GM19099 (cell line): ENCODE data around the gene ANK2.

Experiments
- POLR2A ChIP-seq: IDR thresholded peaks from 3 replicates; pipeline ENCODE4 v1.6.1; 2011; ENCODE audit warnings: low read depth; ENCODE audit not compliant: insufficient read length; ENCODE audit errors: extremely low read depth

ANK2 gene

DNA sequence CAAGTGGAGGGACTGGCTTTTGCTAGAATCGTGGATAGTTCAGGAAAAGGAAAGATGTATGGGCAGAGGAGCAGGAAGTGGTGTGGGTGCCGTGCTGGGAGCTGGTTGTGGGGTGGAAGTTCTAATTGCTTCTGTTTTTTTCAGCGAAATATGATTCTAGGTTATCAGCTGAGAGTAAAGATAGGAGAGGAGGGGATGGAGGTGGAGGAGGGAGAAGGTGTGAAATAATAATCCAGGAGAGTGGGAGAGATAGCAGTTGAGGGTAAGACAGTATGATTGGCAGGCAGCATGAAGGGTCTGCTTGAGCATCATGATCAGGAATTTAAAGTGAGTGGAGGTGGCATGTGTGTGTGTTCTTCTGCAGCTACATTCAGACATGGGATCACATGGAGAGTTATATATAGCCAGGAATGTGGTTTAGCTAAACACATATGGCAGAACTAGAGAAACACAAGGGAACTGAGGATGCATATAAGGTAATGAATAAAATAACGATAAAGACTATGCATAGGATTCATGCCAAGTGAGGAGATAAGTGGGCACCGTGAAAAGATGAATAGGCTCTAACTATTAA lies 133.7 kb downstream of the ANK2 start:
- TF ChIP-seq POLR2A, result no peak

DNA sequence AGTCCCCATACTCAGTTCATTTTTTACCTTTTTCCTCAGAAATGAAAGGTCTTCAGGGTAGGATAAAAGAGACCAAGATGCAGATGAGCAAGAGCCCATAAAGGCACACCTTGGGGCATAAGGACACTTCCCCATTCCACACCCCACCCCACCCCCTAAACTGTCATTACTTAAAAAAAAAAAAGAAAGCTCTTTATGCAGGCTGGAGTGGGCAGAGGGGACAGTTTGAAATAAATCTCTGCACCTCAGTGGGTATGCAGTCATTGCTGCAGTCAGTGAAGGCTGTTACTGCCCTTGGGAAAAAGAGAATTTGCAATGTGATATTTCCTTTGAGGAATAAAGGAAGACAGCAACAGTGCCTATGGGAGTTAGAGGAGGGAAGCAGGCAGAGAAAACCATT lies 137.5 kb downstream of the ANK2 start:
- TF ChIP-seq POLR2A, result no peak

DNA sequence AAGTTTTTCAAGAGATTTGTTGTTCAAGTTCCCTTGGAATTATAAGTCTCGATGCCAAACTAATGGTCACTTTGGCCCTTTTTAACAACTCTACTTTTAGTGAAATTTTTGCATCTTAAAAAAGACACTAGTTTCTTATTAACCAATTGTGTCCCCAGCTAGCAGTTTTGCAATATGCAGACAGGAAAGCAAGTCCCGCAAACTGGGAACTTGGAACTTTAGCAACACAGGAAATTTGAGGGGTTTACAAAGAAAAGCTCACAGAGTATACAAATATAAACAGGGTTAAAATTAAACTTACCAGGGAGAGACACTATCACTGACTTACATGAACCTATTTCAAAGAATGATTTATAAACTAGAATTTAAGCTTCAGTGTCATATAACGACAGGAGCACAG lies 137.9 kb downstream of the ANK2 start:
- no peak for TF ChIP-seq POLR2A

DNA sequence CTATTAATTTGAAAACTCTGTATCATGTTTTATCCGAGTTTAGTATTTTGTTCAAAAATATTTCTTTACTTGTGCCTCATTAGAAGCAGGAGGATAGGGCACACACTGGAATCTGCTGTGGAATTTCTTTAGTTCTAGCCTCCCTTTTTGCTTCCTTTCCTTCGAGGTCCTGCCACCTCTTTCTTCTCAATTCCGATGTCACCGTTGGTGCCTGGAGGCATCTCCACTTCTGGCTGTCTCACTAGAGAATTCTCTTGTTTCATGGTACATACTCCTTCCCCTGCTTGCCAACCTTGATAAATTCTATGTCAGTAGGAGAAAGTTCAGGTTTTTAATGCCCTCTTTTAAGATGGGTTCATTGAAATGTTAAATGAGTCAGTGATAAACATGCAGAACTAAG lies 140.1 kb downstream of the ANK2 start:
- TF ChIP-seq POLR2A, result no peak

DNA sequence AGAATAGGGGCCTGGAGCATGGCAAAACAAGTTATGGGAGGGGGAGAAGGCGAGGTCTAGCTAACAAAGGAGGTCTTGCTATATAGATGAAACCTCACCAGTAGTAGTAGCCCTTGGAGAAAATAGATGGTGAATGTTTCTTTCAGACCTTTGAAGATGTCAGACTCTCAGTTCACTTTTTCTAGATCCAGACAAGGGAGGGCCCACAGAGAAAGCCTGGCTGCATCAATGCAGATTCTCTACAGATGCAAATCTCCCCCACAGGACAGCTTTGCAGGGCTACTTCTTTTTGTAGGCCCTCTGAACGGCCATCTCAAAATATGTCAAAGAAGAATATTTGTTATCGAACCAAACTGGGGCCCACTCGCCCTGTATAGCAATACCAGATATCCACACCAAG lies 159.7 kb downstream of the ANK2 start:
- no peak for TF ChIP-seq POLR2A

DNA sequence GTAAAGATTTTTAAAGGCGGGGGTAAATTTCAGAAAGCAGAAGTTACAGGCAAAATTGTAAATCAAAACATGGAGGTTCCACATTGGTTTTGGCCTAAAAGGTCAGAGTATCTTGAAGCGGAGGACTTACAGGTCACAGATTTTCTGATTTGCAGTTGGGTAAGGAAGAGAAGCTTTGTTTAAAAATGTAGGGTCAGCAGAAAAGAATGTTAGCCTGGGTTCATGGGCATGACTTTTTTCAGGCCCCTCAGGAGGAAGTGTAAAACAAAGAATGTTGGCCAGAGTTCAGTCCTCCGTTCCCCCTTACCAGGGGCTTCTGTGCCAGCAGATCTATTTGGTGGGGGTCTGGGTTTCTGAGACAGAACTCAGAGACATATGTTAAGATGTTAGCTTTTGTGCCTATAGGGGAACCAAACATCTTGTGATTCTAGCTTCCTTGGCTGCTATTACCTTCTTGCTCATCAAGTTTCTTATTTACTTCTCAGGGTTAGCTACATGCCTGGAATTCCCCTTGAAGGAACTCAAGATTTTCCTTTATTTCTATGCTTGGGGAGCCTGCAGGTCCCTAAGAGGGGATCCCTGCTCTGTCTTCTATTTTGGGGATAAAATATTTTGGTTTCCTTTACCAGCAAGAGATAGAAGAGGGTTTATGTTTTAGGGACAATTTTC lies 160.3 kb downstream of the ANK2 start:
- TF ChIP-seq POLR2A, result no peak

DNA sequence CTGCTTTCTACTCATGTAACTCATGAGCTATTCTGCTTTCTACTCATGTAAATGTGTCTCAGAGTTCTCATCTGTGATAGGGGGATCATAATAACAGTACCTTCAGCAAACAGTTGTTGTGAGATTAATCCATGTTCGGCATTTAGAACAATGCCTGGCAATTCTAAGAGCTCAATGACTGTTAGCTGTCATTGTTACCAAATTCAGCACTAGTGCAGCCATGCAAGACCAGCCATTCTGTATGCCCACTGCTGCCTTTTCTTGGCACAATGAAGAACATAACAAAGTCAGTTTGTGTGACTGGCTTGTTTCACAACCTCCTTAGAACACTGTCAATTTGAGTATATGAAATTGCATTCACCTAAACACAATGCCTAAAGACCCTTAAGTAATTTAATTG lies 163.2 kb downstream of the ANK2 start:
- TF ChIP-seq POLR2A, result no peak

DNA sequence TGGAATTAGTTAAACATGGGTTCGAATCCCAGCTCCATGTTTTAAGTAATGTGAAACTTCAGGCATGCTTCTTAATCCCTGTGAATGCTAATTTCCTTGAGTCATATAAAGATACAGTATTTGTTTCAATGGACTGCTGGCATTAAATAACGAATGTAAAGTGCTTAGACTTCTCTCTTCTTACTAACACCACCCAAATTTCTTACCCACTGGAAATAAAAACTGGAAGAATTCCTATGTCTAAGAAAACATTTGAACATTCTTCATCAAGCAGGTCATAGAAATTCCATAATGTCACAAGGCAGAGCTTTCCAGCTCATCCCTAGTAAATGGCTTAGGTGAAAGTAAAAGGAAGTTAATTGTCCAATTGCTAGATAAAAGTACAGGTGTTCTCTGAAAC lies 172.5 kb downstream of the ANK2 start:
- no peak for TF ChIP-seq POLR2A

DNA sequence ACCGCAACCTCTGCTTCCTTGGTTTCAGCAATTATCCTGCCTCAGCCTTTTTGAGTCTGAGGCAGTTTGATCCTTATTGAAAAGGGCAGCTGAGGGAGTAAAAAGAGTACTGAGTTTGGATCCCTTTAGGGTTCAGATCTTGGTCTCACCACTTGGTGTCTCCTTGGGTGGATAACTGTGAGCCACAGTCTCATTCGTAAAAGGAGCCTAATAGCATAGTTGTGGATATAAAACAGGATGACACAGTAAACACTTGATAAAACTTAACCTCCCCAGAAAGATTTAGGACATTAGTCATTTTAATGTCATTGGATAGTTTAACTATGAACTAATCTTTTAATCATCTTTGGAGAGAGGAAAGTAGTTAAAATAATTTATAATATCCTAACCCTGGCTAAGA lies 173.0 kb downstream of the ANK2 start:
- no peak for TF ChIP-seq POLR2A

DNA sequence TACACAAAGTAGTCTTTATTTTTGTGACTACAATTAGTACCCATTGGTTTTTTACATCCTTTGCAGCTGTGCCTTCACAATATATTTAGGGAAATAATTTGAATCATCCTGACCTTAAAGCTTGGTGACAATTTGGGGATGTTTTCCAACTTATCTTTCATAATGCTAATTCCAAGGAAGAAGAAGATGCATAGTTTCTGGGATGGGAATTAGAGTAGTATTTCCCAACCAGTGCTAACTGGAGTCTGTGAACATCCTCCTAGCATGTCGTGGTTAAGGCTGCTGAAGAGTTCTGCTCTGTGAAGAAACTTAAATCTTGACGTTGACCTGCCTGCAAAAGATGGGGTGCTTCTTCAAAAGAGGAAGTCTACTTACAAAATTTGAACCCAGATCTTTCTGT lies 173.5 kb downstream of the ANK2 start:
- no peak for TF ChIP-seq POLR2A

DNA sequence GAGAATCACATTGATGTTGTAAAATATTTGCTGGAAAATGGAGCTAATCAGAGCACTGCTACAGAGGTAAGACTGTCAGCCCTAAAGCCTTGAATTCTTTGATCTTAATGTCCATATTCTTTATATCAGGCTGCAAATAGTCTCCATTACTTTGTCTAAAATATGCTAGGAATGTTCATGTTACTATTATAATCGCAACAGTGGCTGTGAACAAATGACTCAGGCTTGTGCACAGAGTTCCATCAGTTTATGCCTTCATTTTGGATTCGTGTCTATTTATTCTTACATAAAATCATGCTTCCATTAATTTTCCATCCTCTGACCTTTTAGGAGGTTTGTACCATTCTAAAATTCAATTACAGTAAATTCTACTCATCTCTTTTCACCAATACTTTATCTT lies 182.7 kb downstream of the ANK2 start:
- no peak for TF ChIP-seq POLR2A

DNA sequence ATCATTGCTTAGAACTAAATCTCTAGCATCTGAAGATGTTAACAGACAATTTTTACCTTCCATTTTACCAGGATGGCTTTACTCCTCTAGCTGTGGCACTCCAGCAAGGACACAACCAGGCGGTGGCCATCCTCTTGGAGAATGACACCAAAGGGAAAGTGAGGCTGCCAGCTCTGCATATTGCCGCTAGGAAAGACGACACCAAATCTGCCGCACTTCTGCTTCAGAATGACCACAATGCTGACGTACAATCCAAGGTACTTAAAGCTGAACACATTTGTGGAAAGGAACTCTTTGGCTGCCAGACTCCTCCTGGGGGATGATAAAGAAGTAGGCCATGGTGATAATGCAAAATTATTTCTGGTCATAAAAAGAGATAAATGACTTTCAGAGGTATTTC lies 187.5 kb downstream of the ANK2 start:
- no peak for TF ChIP-seq POLR2A

DNA sequence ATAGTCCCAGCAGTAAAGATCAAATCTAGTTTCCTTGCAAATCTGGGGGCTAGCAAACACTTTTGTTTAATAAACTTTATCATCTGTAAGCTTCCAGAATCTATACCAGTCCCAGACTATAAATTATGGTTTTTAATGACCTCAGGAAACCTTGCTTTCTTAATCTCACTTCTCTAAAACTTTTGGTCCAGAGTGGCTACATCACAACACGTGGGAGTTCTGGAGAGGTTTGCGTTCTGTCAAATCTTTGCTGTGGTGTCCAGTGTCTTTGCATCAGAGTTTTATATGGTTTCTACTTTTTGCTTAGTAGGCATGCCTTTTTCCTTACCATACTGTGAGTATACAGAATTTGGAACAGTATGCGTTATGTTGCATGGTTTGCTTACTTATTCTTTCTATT lies 193.9 kb downstream of the ANK2 start:
- TF ChIP-seq POLR2A, result no peak

DNA sequence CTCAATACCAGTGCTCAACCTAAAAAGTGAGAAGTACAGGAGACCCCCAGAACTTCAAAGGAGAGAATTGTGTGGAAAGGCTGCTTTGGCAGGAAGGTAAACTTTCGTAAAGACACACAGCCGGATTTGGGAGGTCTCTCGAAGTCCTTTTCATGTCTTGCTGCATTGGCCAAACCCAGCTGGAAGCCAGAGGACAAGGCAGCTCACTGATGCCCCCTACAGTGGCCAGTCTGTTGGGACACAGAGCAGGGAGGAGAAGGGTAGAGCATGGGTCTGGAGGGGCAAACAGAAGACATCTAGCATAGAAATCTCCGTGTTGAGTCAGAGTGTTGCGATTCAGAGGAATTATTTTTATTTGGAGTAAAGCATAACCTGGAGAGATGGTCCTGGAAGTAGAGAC lies 198.9 kb downstream of the ANK2 start:
- TF ChIP-seq POLR2A, result no peak

DNA sequence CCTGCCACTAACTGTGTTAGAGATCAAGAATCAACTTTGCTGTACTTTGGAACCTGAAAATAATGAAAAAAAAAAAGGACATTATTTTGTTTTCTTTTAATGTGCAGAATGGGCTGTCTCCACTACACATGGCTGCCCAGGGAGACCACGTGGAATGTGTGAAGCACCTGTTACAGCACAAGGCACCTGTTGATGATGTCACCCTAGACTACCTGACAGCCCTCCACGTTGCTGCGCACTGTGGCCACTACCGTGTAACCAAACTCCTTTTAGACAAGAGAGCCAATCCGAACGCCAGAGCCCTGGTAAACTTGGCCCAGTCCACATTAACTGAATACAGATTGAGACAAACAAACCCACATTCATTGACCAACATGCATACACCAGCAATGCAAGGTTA lies 206.2 kb downstream of the ANK2 start:
- no peak for TF ChIP-seq POLR2A

DNA sequence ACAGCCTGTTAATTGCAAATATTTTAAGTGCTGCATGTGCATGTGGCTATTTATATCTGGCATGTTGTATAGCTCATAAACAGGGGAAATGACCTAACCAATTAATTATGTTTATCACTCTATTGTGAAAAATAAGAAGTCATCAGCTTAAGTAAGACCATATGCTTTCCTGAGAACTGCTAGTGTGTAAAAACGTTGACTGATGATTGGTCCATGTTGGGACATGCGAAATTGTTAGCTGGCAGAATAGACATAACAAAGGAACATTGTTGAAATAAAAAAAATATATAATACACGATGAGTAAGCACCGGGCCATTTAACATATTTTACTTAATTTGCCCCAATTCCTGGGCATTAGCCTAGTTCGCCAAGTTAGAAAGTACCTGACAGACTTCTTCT lies 207.5 kb downstream of the ANK2 start:
- no peak for TF ChIP-seq POLR2A

DNA sequence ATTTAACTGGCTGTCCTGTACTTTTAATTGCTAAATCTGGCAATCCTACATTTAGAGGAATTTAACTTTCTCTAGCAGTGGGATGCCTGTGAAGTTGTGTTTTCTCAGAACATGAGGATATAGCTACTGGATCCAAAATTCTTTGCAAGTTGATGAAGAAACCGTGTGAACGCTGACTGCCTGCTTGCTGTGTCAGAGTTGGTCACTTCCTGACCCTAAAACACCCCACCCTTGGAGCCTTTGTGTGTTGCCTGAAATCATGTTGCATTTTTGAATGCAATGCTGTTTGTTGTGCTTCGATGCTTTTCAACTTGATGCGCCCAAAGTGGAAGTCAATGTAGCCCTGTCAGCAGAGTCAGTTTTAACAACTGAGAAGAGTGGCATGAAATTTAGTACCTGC lies 211.2 kb downstream of the ANK2 start:
- TF ChIP-seq POLR2A, result no peak
